HUES64 (cell line): ENCODE data around the gene KIF17.
A peak's percentile ranks its signal among the peaks of the same experiment; 100 is the strongest.

Experiments
- H3K27ac ChIP-seq: 2 replicates; pipeline ENCODE4 v1.7.0; 2013; ENCODE audit warnings: low read depth, low read length, inconsistent platforms
- H3K27me3 ChIP-seq: 2 replicates; pipeline ENCODE4 v1.6.1; 2013; ENCODE audit warnings: mild to moderate bottlenecking, low read length; ENCODE audit not compliant: insufficient read depth
- H3K36me3 ChIP-seq: 2 replicates; pipeline ENCODE4 v1.6.1; 2013; ENCODE audit warnings: mild to moderate bottlenecking, low read length; ENCODE audit not compliant: insufficient read depth
- H3K4me1 ChIP-seq: 2 replicates; pipeline ENCODE4 v1.6.1; 2013; ENCODE audit warnings: mild to moderate bottlenecking, low read length, moderate library complexity; ENCODE audit not compliant: insufficient read depth
- H3K4me3 ChIP-seq: 2 replicates; pipeline ENCODE4 v1.5.1; 2013; ENCODE audit warnings: mild to moderate bottlenecking, low read length, moderate library complexity
- H3K9ac ChIP-seq: 2 replicates; pipeline ENCODE4 v1.6.1; 2013; ENCODE audit warnings: mild to moderate bottlenecking, low read depth, low read length
- H3K9me3 ChIP-seq: 2 replicates; pipeline ENCODE4 v1.6.1; 2013; ENCODE audit warnings: low read depth, low read length; ENCODE audit not compliant: insufficient read depth
- WGBS: fragments of 150-250, 120-280 bp; methylation state at CpG from one replicate; pipeline ENCODE4 v1.1.7; 2013; ENCODE audit warnings: missing lambda C conversion rate; 5-methylcytosine and 5-hydroxymethylcytosine counted together

KIF17 gene

GRCh38 chr1:20616847-20617487, 100.8 kb downstream of the KIF17 start:
- Histone ChIP-seq H3K27me3 (no peaks in the 10 kb centered on the region), H3K4me1 (0 out of 2 replicates have a peak, but pooled peaks cover 4% of the 10 kb centered on the region), H3K9ac (no peak overlapping the region), H3K27ac (no peak overlapping the region), H3K36me3 (no peaks in the 10 kb centered on the region), H3K4me3 (no peak overlapping the region), H3K9me3 (no peaks in the 10 kb centered on the region)
- 100% methylated on average over 2 of the region's 3 CpGs for WGBS

GRCh38 chr1:20615946-20616846, 101.6 kb downstream of the KIF17 start:
- Histone ChIP-seq H3K27me3 (no peaks in the 10 kb centered on the region), H3K27ac (no peak overlapping the region), H3K9ac (no peak overlapping the region), H3K9me3 (no peaks in the 10 kb centered on the region), H3K36me3 (no peaks in the 10 kb centered on the region), H3K4me3 (no peak overlapping the region), H3K4me1 (0 out of 2 replicates have a peak, but pooled peaks cover 4% of the 10 kb centered on the region)
- WGBS, result 81% methylated on average over 20 of the region's 20 CpGs

DNA sequence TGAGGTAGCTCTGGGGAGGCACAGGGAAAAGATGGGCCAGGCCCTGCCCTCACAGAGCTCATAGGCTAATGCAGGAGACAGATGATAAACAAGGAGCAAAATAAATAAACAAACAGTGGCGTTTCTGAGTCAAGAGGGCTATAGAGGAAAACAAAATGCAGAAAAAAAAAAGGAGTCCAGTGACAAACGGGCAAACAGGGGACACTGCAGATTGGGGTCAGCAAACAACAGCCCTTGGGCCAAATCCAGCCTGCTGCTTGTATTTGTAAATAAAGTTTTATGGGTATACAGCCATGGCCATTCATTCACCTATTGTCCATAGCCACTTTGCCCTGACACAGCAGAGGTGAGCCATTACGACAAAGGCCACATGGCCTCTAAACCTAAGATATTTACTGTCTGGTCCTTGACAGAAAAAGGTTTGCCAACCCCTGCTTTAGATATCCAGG, 103.7 kb downstream of the KIF17 start:
- 85% methylated on average over 3 of the region's 3 CpGs for WGBS
- Histone ChIP-seq H3K36me3 (no peaks in the 10 kb centered on the region), H3K9ac (no peak overlapping the region), H3K9me3 (no peaks in the 10 kb centered on the region), H3K27ac (peak overlapping the region; percentile 61), H3K4me1 (0 out of 2 replicates have a peak, but pooled peaks cover 4% of the 10 kb centered on the region), H3K4me3 (no peak overlapping the region), H3K27me3 (no peaks in the 10 kb centered on the region)
